A673 (cell line): ENCODE measurements around the gene LGALS7B. TPM values are rescaled to one million over a fixed set of nuclear protein-coding genes. Genes with fewer than 3 reads are reported as not detected.
"Not testable (repeated sequence)": the region's sequence is repeated elsewhere in the genome, so short reads cannot be mapped to it uniquely, and the experiment has no call there.

Experiments used
- BruUV-seq: library from RNA; stranded (reverse); fragments of 400-500 nt; replicated peaks from 2 replicates; lab custom pipeline; 2021; lab: Mats Ljungman, UMichigan
- CTCF ChIA-PET: fragments of 300-600 bp; sonication (Branson Sonifier 250); formaldehyde crosslinking; loops from one replicate; lab custom pipeline; 2022; ENCODE audit warnings: antibody characterized with exemption; lab: Charles Lee
- POLR2A ChIA-PET: fragments of 300-600 bp; sonication (Branson Sonifier 250); formaldehyde crosslinking; loops from one replicate; lab custom pipeline; 2022; ENCODE audit warnings: antibody characterized with exemption; ENCODE audit not compliant: low non-redundant PET; lab: Charles Lee
- DNase-seq: peaks from one replicate; pipeline ENCODE4 v3.0.0-alpha.2; 2015; ENCODE audit warnings: low spot score
- H3K27ac ChIP-seq: fragments of 200-600 bp; sonication (generic); 2 replicates; pipeline ENCODE4 v1.5.1; 2016; ENCODE audit warnings: mixed run types, low read depth, mild to moderate bottlenecking, mixed read lengths, antibody characterized with exemption, low read length; ENCODE audit not compliant: poor library complexity, severe bottlenecking
- H3K27me3 ChIP-seq: fragments of 200-600 bp; sonication (generic); replicated peaks from 2 replicates; pipeline ENCODE4 v1.6.1; 2017; ENCODE audit warnings: mixed run types, low read depth, mild to moderate bottlenecking, mixed read lengths, antibody characterized with exemption, low read length; ENCODE audit not compliant: insufficient read depth, poor library complexity
- H3K36me3 ChIP-seq: fragments of 200-600 bp; sonication (generic); 2 replicates; pipeline ENCODE4 v1.6.1; 2016; ENCODE audit warnings: mixed run types, mild to moderate bottlenecking, mixed read lengths, antibody characterized with exemption, low read length; ENCODE audit not compliant: insufficient read depth, poor library complexity, severe bottlenecking
- H3K4me1 ChIP-seq: fragments of 200-600 bp; sonication (generic); 2 replicates; pipeline ENCODE4 v1.6.1; 2017; ENCODE audit warnings: mixed run types, mild to moderate bottlenecking, mixed read lengths, antibody characterized with exemption, low read length; ENCODE audit not compliant: insufficient read depth, poor library complexity, severe bottlenecking
- H3K4me3 ChIP-seq: fragments of 200-600 bp; sonication (generic); 2 replicates; pipeline ENCODE4 v1.5.1; 2016; ENCODE audit warnings: low read depth, mixed run types, mild to moderate bottlenecking, mixed read lengths, low read length; ENCODE audit not compliant: poor library complexity, severe bottlenecking
- H3K9me3 ChIP-seq: fragments of 200-600 bp; sonication (generic); 2 replicates; pipeline ENCODE4 v1.6.1; 2016; ENCODE audit warnings: mixed run types, low read depth, mild to moderate bottlenecking, mixed read lengths, antibody characterized with exemption, low read length; ENCODE audit not compliant: poor library complexity, severe bottlenecking
- EZH2 ChIP-seq: fragments of 200-600 bp; sonication (generic); IDR thresholded peaks from 2 replicates; pipeline ENCODE4 v1.6.1; 2017; ENCODE audit warnings: borderline replicate concordance, low read depth, mild to moderate bottlenecking, mixed read lengths, antibody characterized with exemption, low read length; ENCODE audit not compliant: poor library complexity, severe bottlenecking
- intact Hi-C: fragments of 100-400 bp; cut with micrococcal nuclease; formaldehyde crosslinking; loops from one replicate; pipeline ENCODE4 v1.10.0; 2022; ENCODE audit not compliant: unreplicated experiment
- total RNA-seq: library from RNA; stranded (reverse); gene quantifications from 2 replicates; pipeline ENCODE4 v1.2.3, GENCODE V29; 2021
- TF ChIP-seq, protein P1 (sequence below): fragments of 300-800, 200-600 bp; sonication (generic); conservative IDR thresholded peaks from 2 replicates; pipeline ENCODE4 v1.5.1; 2017; ENCODE audit warnings: low read depth, mild to moderate bottlenecking, antibody characterized with exemption, low read length, moderate library complexity, mixed read lengths

Gene LGALS7B
- total RNA-seq, 1 experiment from 2014 or later, result not detected

GRCh38 chr19:38795549-38795948 lies 6.5 kb downstream of the LGALS7B start:
- POLR2A ChIA-PET, result no interaction called here
- Histone ChIP-seq H3K9me3 (no peaks in the 10 kb centered on the region), H3K27ac (no peak overlapping the region), H3K4me1 (peaks cover 9% of the 10 kb centered on the region), H3K27me3 (no peaks in the 10 kb centered on the region), H3K4me3 (no peak overlapping the region), H3K36me3 (no peaks in the 10 kb centered on the region)
- no TSS peak for BruUV-seq
- no peak for DNase-seq
- no peak for TF ChIP-seq EZH2
- TF ChIP-seq, protein P1, sequence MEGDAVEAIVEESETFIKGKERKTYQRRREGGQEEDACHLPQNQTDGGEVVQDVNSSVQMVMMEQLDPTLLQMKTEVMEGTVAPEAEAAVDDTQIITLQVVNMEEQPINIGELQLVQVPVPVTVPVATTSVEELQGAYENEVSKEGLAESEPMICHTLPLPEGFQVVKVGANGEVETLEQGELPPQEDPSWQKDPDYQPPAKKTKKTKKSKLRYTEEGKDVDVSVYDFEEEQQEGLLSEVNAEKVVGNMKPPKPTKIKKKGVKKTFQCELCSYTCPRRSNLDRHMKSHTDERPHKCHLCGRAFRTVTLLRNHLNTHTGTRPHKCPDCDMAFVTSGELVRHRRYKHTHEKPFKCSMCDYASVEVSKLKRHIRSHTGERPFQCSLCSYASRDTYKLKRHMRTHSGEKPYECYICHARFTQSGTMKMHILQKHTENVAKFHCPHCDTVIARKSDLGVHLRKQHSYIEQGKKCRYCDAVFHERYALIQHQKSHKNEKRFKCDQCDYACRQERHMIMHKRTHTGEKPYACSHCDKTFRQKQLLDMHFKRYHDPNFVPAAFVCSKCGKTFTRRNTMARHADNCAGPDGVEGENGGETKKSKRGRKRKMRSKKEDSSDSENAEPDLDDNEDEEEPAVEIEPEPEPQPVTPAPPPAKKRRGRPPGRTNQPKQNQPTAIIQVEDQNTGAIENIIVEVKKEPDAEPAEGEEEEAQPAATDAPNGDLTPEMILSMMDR, result no peak
- CTCF ChIA-PET, result no interaction called here
- intact Hi-C loops, result no loop called here

GRCh38 chr19:38796154-38796553 lies 7.2 kb downstream of the LGALS7B start:
- no peaks in the 10 kb centered on the region for H3K36me3 ChIP-seq
- ChIA-PET CTCF (no interaction called here), POLR2A (no interaction called here)
- intact Hi-C loops, result no loop called here
- TF ChIP-seq EZH2, result no peak
- TF ChIP-seq, protein P1, result no peak
- DNase-seq, result no peak
- no peak overlapping the region for H3K4me3 ChIP-seq
- H3K4me1 ChIP-seq, result peaks cover 9% of the 10 kb centered on the region
- H3K9me3 ChIP-seq, result no peaks in the 10 kb centered on the region
- BruUV-seq, result no TSS peak
- no peaks in the 10 kb centered on the region for H3K27me3 ChIP-seq
- no peak overlapping the region for H3K27ac ChIP-seq

GRCh38 chr19:38797781-38798180 lies 8.8 kb downstream of the LGALS7B start:
- H3K9me3 ChIP-seq, H3K4me3 ChIP-seq, intact Hi-C loops, H3K27me3 ChIP-seq, BruUV-seq, DNase-seq, H3K36me3 ChIP-seq, H3K4me1 ChIP-seq, H3K27ac ChIP-seq, CTCF ChIA-PET, POLR2A ChIA-PET: not testable (repeated sequence)

DNA sequence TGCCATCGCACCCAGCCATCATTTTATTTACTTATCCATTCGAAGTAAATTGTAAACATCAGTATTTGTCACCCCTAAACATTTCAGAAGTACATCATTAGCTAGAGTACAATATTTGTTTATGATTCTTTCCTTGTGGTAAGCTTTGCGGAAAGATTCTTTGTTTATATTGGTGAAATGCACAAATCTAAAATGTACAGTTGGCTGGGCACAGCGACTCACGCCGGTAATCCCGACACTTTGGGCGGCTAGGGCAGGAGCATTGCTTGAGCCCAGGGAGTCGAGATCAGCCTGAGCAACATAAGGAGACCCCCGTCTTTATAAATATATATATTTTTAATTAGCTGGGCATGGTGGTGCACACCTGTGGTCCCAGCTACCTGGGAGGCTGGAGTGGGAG lies 10.1 kb downstream of the LGALS7B start:
- POLR2A ChIA-PET, result no interaction called here

More for the DNA sequence above, 10.1 kb downstream of the LGALS7B start:
- no peaks in the 10 kb centered on the region for H3K4me1 ChIP-seq
- H3K9me3 ChIP-seq, result no peaks in the 10 kb centered on the region
- H3K4me3 ChIP-seq, result no peak overlapping the region
- H3K27me3 ChIP-seq, result no peaks in the 10 kb centered on the region
- no peaks in the 10 kb centered on the region for H3K36me3 ChIP-seq
- H3K27ac ChIP-seq, result no peak overlapping the region
- intact Hi-C loops, result no loop called here
- no TSS peak for BruUV-seq
- no peak for TF ChIP-seq EZH2
- no peak for DNase-seq
- CTCF ChIA-PET, result no interaction called here
